Neural cell (in vitro differentiated cells): ENCODE measurements around the gene GEMIN4. TPM values are rescaled to one million over a fixed set of nuclear protein-coding genes. Genes with fewer than 3 reads are reported as not detected.

ENCODE experiments used
- H2AFZ ChIP-seq: fragments of 200-600, 300-800 bp; sonication (generic), shearing (Covaris generic); 2 replicates; pipeline ENCODE4 v1.6.0; 2014; ENCODE audit warnings: low read depth, mild to moderate bottlenecking, antibody characterized with exemption, low read length, moderate library complexity
- H3F3A ChIP-seq: fragments of 200-600 bp; shearing (Covaris generic); 2 replicates; pipeline ENCODE4 v1.6.1; 2016; ENCODE audit warnings: mild to moderate bottlenecking, moderate library complexity, mixed read lengths, antibody characterized with exemption, low read length; ENCODE audit not compliant: insufficient read depth, poor library complexity, severe bottlenecking
- H3K27ac ChIP-seq: fragments of 200-600, 300-800 bp; sonication (generic), shearing (Covaris generic); 2 replicates; pipeline ENCODE4 v1.5.1; 2014; ENCODE audit warnings: mild to moderate bottlenecking, low read length, moderate library complexity
- H3K27me3 ChIP-seq: fragments of 300-800, 200-600 bp; sonication (generic), shearing (Covaris generic); 2 replicates; pipeline ENCODE4 v1.6.0; 2014; ENCODE audit warnings: mild to moderate bottlenecking, low read depth, low read length, moderate library complexity; ENCODE audit not compliant: insufficient read depth
- H3K36me3 ChIP-seq: fragments of 300-800, 200-600 bp; sonication (generic), shearing (Covaris generic); 2 replicates; pipeline ENCODE4 v1.5.1; 2014; ENCODE audit warnings: mild to moderate bottlenecking, antibody characterized with exemption, low read length, moderate library complexity; ENCODE audit not compliant: insufficient read depth
- H3K4me2 ChIP-seq: fragments of 300-800, 200-600 bp; sonication (generic), shearing (Covaris generic); 2 replicates; pipeline ENCODE4 v1.6.0; 2014; ENCODE audit warnings: mild to moderate bottlenecking, low read length
- H3K4me3 ChIP-seq: fragments of 300-800, 200-600 bp; sonication (generic), shearing (Covaris generic); 2 replicates; pipeline ENCODE4 v1.5.1; 2014; ENCODE audit warnings: mild to moderate bottlenecking, low read length, moderate library complexity
- H3K79me2 ChIP-seq: fragments of 200-600 bp; shearing (Covaris generic); replicated peaks from 2 replicates; pipeline ENCODE4 v1.6.0; 2014; ENCODE audit warnings: mild to moderate bottlenecking, low read length, moderate library complexity; ENCODE audit not compliant: insufficient read depth
- H3K9ac ChIP-seq: fragments of 300-800, 200-600 bp; sonication (generic), shearing (Covaris generic); 2 replicates; pipeline ENCODE4 v1.6.1; 2016; ENCODE audit warnings: mild to moderate bottlenecking, low read length, mixed read lengths
- H3K9me2 ChIP-seq: fragments of 200-600 bp; shearing (Covaris generic); 2 replicates; pipeline ENCODE4 v1.6.1; 2016; ENCODE audit warnings: mild to moderate bottlenecking, low read length, mixed read lengths; ENCODE audit not compliant: insufficient read depth
- H3K9me3 ChIP-seq: fragments of 200-600, 300-800 bp; sonication (generic), shearing (Covaris generic); 2 replicates; pipeline ENCODE4 v1.6.1; 2016; ENCODE audit warnings: mild to moderate bottlenecking, mixed run types, low read length, moderate library complexity, mixed read lengths
- H4K20me1 ChIP-seq: fragments of 200-600 bp; shearing (Covaris generic); 2 replicates; pipeline ENCODE4 v1.6.1; 2016; ENCODE audit warnings: mild to moderate bottlenecking, mixed run types; ENCODE audit not compliant: insufficient read depth
- EP300 ChIP-seq: fragments of 450-650 bp; conservative IDR thresholded peaks from 2 replicates; pipeline ENCODE4 v1.6.1; 2014; ENCODE audit warnings: antibody characterized with exemption, mild to moderate bottlenecking, moderate library complexity; ENCODE audit not compliant: poor library complexity, severe bottlenecking
- EZH2 ChIP-seq: fragments of 200-600, 300-800 bp; shearing (Covaris generic), sonication (generic); IDR thresholded peaks from 2 replicates; pipeline ENCODE4 v1.6.1; 2014; ENCODE audit warnings: antibody characterized with exemption, low read length, borderline replicate concordance, mild to moderate bottlenecking; ENCODE audit not compliant: insufficient read depth, poor library complexity, severe bottlenecking
- MXI1 ChIP-seq: fragments of 450-650 bp; conservative IDR thresholded peaks from 2 replicates; pipeline ENCODE4 v1.6.1; 2014; ENCODE audit warnings: antibody characterized with exemption, mild to moderate bottlenecking; ENCODE audit not compliant: poor library complexity, severe bottlenecking
- POLR2AphosphoS5 ChIP-seq: IDR thresholded peaks from 2 replicates; pipeline ENCODE4 v1.6.1; 2012
- RAD21 ChIP-seq: fragments of 450-650 bp; conservative IDR thresholded peaks from 2 replicates; pipeline ENCODE4 v1.6.1; 2014; ENCODE audit warnings: antibody characterized with exemption, mild to moderate bottlenecking, moderate library complexity
- SMC3 ChIP-seq: fragments of 450-650 bp; conservative IDR thresholded peaks from 2 replicates; pipeline ENCODE4 v1.6.1; 2014; ENCODE audit warnings: antibody characterized with exemption, mild to moderate bottlenecking, moderate library complexity; ENCODE audit not compliant: poor library complexity
- TAF1 ChIP-seq: IDR thresholded peaks from 2 replicates; pipeline ENCODE4 v1.6.1; 2012; ENCODE audit warnings: low read depth
- polyA plus RNA-seq: library from polyadenylated mRNA; depleted of rRNA; stranded (reverse); fragments of >200 nt; gene quantifications from 2 replicates; pipeline ENCODE4 v1.2.3, GENCODE V29; 2014
- TF ChIP-seq, protein P1 (sequence below): IDR thresholded peaks from 2 replicates; pipeline ENCODE4 v1.6.1; 2012; ENCODE audit warnings: borderline replicate concordance
- TF ChIP-seq, protein P2 (sequence below): fragments of 450-650 bp; IDR thresholded peaks from 2 replicates; pipeline ENCODE4 v1.5.1; 2014; ENCODE audit warnings: antibody characterized with exemption, mild to moderate bottlenecking, moderate library complexity; ENCODE audit not compliant: poor library complexity, severe bottlenecking

The GEMIN4 gene
- polyA plus RNA-seq, 1 donor from 2014 or later: 4.5 TPM

DNA sequence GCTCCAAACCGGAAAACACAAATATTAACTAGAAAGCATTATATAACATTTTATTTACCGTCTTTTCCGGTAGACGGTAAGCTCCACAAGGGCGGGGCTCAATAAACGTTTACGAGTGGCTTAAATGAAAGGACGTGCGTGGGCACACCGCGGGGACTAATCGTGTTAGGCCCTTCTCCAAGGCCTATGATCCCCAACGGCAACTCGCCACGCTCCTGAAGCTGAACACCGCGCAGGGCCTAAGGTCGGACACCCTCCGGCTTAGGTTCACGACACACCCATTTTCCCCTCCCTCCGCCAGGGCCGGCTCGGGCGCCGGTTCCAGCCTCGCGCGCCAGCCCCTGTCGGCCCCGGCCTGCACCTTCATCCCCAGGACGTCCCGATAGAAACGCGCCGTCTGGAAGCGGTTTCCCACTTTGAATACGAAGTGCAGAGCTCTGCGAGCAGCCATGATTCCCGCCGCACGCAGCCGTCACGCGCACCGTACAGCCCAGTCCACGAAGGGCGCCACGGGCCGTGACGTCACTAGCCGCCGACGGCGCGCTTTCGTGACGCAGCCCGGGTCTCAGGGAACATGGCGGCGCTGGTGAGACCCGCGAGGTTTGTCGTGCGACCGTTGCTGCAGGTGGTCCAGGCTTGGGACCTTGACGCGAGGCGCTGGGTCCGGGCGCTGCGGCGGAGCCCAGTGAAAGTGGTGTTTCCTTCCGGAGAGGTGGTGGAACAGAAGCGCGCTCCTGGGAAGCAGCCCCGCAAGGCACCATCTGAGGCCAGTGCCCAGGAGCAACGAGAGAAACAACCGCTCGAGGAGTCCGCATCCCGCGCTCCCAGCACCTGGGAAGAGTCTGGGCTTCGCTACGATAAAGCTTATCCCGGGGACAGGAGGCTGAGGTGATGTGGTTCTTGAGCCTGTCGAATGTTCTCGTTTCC is 30.0 kb upstream of the GEMIN4 start, which contains the start of the genes GLOD4 and MRM3:
GLOD4 (minus strand) TSS at position 476 of the 927 bp plus-strand sequence; CDS start at position 451, 25 bp downstream.
MRM3 (plus strand) TSS at position 549 of the 927 bp plus-strand sequence; CDS start at position 575, 26 bp downstream.
- no peaks in the 10 kb centered on the region for H3F3A ChIP-seq
- peaks cover 46% of the 10 kb centered on the region for H3K79me2 ChIP-seq
- H3K9me2 ChIP-seq: no peaks in the 10 kb centered on the region
- H3K27ac ChIP-seq: peak within 1 kb of the TSS; percentile 76
- H3K9ac ChIP-seq: peak within 1 kb of the TSS; percentile 81
- peak within 1 kb of the TSS; percentile 96 for H3K4me3 ChIP-seq
- no peaks in the 10 kb centered on the region for H3K27me3 ChIP-seq
- H3K4me2 ChIP-seq: peak within 1 kb of the TSS; percentile 91
- H3K36me3 ChIP-seq: no peaks in the 10 kb centered on the region
- no peaks in the 10 kb centered on the region for H3K9me3 ChIP-seq
- peak within 1 kb of the TSS; percentile 69 for H2AFZ ChIP-seq
- H4K20me1 ChIP-seq: no peaks in the 10 kb centered on the region
- TF ChIP-seq MXI1 (peak; percentile 98), RAD21 (peak; percentile 41), EZH2 (no peak), POLR2AphosphoS5 (peak; percentile 96), SMC3 (peak; percentile 63), TAF1 (peak; percentile 44), EP300 (peak; percentile 72)
- TF ChIP-seq, protein P1, sequence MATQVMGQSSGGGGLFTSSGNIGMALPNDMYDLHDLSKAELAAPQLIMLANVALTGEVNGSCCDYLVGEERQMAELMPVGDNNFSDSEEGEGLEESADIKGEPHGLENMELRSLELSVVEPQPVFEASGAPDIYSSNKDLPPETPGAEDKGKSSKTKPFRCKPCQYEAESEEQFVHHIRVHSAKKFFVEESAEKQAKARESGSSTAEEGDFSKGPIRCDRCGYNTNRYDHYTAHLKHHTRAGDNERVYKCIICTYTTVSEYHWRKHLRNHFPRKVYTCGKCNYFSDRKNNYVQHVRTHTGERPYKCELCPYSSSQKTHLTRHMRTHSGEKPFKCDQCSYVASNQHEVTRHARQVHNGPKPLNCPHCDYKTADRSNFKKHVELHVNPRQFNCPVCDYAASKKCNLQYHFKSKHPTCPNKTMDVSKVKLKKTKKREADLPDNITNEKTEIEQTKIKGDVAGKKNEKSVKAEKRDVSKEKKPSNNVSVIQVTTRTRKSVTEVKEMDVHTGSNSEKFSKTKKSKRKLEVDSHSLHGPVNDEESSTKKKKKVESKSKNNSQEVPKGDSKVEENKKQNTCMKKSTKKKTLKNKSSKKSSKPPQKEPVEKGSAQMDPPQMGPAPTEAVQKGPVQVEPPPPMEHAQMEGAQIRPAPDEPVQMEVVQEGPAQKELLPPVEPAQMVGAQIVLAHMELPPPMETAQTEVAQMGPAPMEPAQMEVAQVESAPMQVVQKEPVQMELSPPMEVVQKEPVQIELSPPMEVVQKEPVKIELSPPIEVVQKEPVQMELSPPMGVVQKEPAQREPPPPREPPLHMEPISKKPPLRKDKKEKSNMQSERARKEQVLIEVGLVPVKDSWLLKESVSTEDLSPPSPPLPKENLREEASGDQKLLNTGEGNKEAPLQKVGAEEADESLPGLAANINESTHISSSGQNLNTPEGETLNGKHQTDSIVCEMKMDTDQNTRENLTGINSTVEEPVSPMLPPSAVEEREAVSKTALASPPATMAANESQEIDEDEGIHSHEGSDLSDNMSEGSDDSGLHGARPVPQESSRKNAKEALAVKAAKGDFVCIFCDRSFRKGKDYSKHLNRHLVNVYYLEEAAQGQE: no peak
- TF ChIP-seq, protein P2, sequence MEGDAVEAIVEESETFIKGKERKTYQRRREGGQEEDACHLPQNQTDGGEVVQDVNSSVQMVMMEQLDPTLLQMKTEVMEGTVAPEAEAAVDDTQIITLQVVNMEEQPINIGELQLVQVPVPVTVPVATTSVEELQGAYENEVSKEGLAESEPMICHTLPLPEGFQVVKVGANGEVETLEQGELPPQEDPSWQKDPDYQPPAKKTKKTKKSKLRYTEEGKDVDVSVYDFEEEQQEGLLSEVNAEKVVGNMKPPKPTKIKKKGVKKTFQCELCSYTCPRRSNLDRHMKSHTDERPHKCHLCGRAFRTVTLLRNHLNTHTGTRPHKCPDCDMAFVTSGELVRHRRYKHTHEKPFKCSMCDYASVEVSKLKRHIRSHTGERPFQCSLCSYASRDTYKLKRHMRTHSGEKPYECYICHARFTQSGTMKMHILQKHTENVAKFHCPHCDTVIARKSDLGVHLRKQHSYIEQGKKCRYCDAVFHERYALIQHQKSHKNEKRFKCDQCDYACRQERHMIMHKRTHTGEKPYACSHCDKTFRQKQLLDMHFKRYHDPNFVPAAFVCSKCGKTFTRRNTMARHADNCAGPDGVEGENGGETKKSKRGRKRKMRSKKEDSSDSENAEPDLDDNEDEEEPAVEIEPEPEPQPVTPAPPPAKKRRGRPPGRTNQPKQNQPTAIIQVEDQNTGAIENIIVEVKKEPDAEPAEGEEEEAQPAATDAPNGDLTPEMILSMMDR: peak; percentile 35

DNA sequence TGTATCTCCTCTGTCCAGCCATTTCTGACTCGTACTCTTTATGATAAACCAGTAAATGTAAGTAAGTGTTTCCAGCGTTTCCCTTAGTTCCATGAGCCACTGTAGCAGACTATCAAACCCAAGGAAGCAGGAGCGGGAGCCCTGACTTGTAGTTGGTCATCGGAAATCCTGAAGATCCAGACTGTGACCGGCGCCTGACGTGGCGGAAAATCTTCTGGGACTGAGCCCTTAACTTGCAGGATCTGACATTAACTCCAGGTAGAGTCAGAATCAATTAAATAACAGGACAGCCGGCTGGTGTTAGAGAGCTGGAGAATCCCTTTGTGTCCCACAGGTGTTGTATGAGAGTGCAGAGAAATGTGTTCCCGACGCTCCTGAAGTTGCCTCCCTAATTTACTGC is 26.0 kb upstream of the GEMIN4 start:
- Histone ChIP-seq H3K4me2 (no peak overlapping the region), H3K27ac (no peak overlapping the region), H3K9ac (no peak overlapping the region), H3K27me3 (no peaks in the 10 kb centered on the region), H3K4me3 (no peak overlapping the region), H3K36me3 (peaks cover 7% of the 10 kb centered on the region), H2AFZ (no peak overlapping the region), H3K79me2 (peaks cover 28% of the 10 kb centered on the region), H4K20me1 (no peaks in the 10 kb centered on the region), H3K9me3 (no peaks in the 10 kb centered on the region), H3F3A (no peaks in the 10 kb centered on the region), H3K9me2 (no peaks in the 10 kb centered on the region)
- TF ChIP-seq POLR2AphosphoS5: no peak
- no peak for TF ChIP-seq EZH2
- TF ChIP-seq, protein P1: no peak
- TF ChIP-seq EP300: no peak
- no peak for TF ChIP-seq SMC3
- TF ChIP-seq, protein P2: no peak
- TF ChIP-seq MXI1: no peak
- TF ChIP-seq TAF1: no peak
- no peak for TF ChIP-seq RAD21
